Measurements from ENCODE around the gene HEATR3. TPM values are rescaled to one million over a fixed set of nuclear protein-coding genes. Genes with fewer than 3 reads are reported as not detected.

HEATR3 gene
- polyA plus RNA-seq, 3 donors = 10.4 to 40.6 (median 10.7) TPM

GRCh38 chr16:50114357-50115129 is 48.8 kb downstream of the HEATR3 start:
- Histone ChIP-seq H3K4me2 (replicated peaks; ENCODE audit: extremely low read depth, low read length, poor library complexity, severe bottlenecking) (no peak overlapping the region), H4K20me1 (ENCODE audit: insufficient read depth, low read length) (no peaks in the 10 kb centered on the region), H2AFZ (ENCODE audit: insufficient read depth, low read depth, low read length, poor library complexity, severe bottlenecking) (no peak overlapping the region), H3K9ac (ENCODE audit: insufficient read depth, low read length, poor library complexity, severe bottlenecking) (no peak overlapping the region), H3K27ac (ENCODE audit: low read depth in 1 of 2, low read length in 2 of 2) (no peak overlapping the region), H3K36me3 (replicated peaks in 1 of 2; ENCODE audit: control insufficient read depth in 1 of 2, insufficient read depth in 2 of 2, low read length in 2 of 2) (no peaks in the 10 kb centered on the region), H3K4me1 (ENCODE audit: control insufficient read depth in 1 of 2, insufficient read depth in 2 of 2, low read length in 2 of 2) (no peaks in the 10 kb centered on the region), H3K9me3 (replicated peaks in 1 of 2; ENCODE audit: control insufficient read depth in 1 of 2, insufficient read depth in 1 of 2, low read length in 2 of 2) (no peaks in the 10 kb centered on the region), H3K4me3 (replicated peaks in 1 of 3; ENCODE audit: low read depth in 2 of 3, low read length in 3 of 3) (no peak overlapping the region), H3K27me3 (ENCODE audit: control insufficient read depth in 2 of 2, insufficient read depth in 2 of 2, low read length in 2 of 2) (no peaks in the 10 kb centered on the region), H3K79me2 (ENCODE audit: insufficient read depth, low read length) (no peaks in the 10 kb centered on the region)
- 97% methylated on average over 5 of the region's 8 CpGs for WGBS (ENCODE audit: insufficient coverage)
- Mint-ChIP-seq H3K4me1 (no peaks in the 10 kb centered on the region), H3K4me3 (no peak overlapping the region), H3K36me3 (no peaks in the 10 kb centered on the region), H3K27me3 (ENCODE audit: low read depth in 3 of 3) (peaks cover 3 to 4% (median 3%) of the 10 kb centered on the region in 3 donors), H3K27ac (no peak overlapping the region), H3K9me3 (peaks cover 0 to 2% (median 0%) of the 10 kb centered on the region in 7 donors)
- intact Hi-C loops (cut with micrococcal nuclease) = no loop called here
- TF ChIP-seq CTCF (IDR thresholded peaks at IDR 0.05) = no peak
- no peak for DNase-seq

- Mint-ChIP-seq H3K27me3 (ENCODE audit: low read depth in 3 of 3) (peaks cover 4 to 6% (median 5%) of the 10 kb centered on the region in 3 donors), H3K9me3 (peaks cover 0 to 3% (median 0%) of the 10 kb centered on the region in 7 donors), H3K4me1 (no peaks in the 10 kb centered on the region), H3K4me3 (no peak overlapping the region), H3K36me3 (no peaks in the 10 kb centered on the region), H3K27ac (peak overlapping the region in 1 of 7 donors; percentile 37)
- Histone ChIP-seq H2AFZ (ENCODE audit: insufficient read depth, low read depth, low read length, poor library complexity, severe bottlenecking) (no peak overlapping the region), H3K4me3 (replicated peaks in 1 of 3; ENCODE audit: low read depth in 2 of 3, low read length in 3 of 3) (no peak overlapping the region), H3K4me1 (ENCODE audit: control insufficient read depth in 1 of 2, insufficient read depth in 2 of 2, low read length in 2 of 2) (no peaks in the 10 kb centered on the region), H3K9me3 (replicated peaks in 1 of 2; ENCODE audit: control insufficient read depth in 1 of 2, insufficient read depth in 1 of 2, low read length in 2 of 2) (no peaks in the 10 kb centered on the region), H3K9ac (ENCODE audit: insufficient read depth, low read length, poor library complexity, severe bottlenecking) (no peak overlapping the region), H3K27me3 (ENCODE audit: control insufficient read depth in 2 of 2, insufficient read depth in 2 of 2, low read length in 2 of 2) (no peaks in the 10 kb centered on the region), H3K36me3 (replicated peaks in 1 of 2; ENCODE audit: control insufficient read depth in 1 of 2, insufficient read depth in 2 of 2, low read length in 2 of 2) (no peaks in the 10 kb centered on the region), H3K79me2 (ENCODE audit: insufficient read depth, low read length) (no peaks in the 10 kb centered on the region), H3K27ac (ENCODE audit: low read depth in 1 of 2, low read length in 2 of 2) (no peak overlapping the region), H4K20me1 (ENCODE audit: insufficient read depth, low read length) (no peaks in the 10 kb centered on the region), H3K4me2 (replicated peaks; ENCODE audit: extremely low read depth, low read length, poor library complexity, severe bottlenecking) (no peak overlapping the region)
- no peak for DNase-seq
- intact Hi-C loops (cut with micrococcal nuclease) = no loop called here
- no peak for TF ChIP-seq CTCF (IDR thresholded peaks at IDR 0.05)
These were observed 54.9 kb downstream of the HEATR3 start for GRCh38 chr16:50120711-50121110.
